HUDEP-2 (cell line): ENCODE results near the gene LIMK2.
"Not testable (repeated sequence)": the region's sequence is repeated elsewhere in the genome, so short reads cannot be mapped to it uniquely, and the experiment has no call there.

Experiments
- DNase-seq, 76 experiments: peaks; one replicate each; lab custom pipeline; 2025; ENCODE audit not compliant: unreplicated experiment in 76 of 76; lab: John Stamatoyannopoulos, UW

Gene LIMK2

GRCh38 chr22:31211862-31212730 is at the start of gene LIMK2:
Gene LIMK2 (plus strand): TSS chr22:31212298. CDS start chr22:31212409, 111 bp downstream.
- DNase-seq = peak in 73 of 76 experiments; percentile 48 to 98 (median 89)

DNA sequence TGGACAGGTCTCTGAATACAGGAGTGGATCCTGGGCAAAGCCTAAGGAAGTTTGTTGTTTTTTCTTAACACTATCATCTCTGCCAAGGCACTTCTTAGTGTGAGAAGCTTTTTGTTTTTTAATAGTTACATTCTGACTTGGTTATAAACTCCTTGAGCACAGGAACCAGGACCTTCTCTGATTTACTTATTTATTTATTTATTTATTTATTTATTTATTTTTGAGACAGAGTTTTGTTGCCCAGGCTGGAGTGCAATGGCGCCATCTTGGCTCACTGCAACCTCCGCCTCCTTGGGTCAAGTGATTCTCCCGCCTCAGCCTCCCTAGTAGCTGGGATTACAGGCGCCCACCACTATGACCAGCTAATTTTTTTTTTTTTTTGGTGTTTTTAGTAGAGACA is 41.1 kb upstream of the LIMK2 start:
- no peak for DNase-seq

DNA sequence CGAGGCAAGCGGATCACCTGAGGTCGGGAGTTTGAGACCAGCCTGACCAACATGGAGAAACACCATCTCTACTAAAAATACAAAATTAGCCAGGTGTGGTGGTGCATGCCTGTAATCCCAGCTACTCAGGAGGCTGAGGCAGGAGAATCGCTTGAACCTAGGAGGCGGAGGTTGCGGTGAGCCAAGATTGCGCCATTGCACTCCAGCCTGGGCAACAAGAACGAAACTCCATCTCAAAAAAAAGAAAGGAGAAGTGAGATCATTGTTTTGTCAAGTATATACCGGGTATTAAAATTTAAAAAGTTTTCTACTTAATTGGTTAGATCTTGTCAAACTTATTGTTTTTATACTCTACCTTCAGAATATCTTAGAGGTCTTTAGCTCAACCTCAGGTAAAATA is 40.4 kb upstream of the LIMK2 start:
- not testable (repeated sequence) for DNase-seq

GRCh38 chr22:31173386-31174145 is 38.5 kb upstream of the LIMK2 start:
- no peak for DNase-seq

GRCh38 chr22:31176923-31177322 is 35.2 kb upstream of the LIMK2 start:
- no peak for DNase-seq

DNA sequence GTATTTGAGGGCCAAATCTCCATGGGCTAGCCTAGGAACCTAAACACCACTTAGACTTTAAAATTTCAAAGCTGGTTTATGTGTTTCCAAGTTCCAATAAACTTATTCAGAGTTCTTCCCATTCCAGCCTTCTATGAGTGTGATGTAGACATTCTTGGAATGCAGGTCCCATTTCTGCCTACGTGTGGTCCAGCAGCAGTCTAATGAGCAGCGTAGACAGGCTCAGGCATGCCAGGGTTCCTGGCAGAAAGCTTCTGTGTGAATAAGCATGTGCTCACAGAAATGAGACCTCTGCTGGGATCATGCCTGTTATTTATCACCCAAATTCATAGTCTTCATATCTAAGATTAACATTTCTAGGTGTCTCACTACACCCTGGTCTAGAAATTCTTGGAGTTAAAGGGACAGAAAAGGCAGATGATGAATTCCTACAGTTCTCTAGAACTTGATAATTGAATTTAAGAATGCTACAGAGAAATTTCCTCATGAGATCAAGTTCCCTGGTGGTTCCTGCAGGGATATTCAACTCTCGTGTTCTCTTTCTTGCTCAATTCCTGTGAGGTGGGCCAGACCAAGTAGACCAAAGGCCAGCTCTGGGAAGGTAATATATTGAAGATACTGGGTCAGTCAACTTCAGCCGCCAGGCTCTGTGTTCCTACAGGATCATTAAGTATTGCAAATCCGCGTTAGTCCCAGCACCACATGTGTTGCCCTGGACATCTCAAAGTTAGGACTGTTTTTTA is 34.5 kb upstream of the LIMK2 start:
- no peak for DNase-seq

- no peak for DNase-seq
These were observed 33.2 kb upstream of the LIMK2 start for GRCh38 chr22:31178859-31179258.

DNA sequence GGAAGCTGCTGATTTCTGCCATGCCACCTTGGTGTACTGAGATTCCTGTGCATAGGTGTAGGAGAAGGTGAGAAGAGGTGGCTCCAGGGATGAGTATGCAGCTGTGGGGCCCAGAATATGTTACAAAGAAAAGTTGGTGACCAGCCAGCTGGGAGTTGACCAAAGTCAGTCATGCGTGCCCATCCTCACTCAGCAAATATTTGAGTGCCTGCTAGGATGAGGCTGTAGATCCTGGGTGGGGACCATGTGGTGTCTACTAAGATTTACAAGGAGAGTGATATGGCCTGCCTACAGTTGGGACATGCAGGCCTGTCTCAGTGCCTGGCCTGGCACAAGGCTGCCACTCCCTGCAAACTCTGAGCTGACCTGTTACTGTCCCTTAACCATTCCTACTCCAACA is 32.8 kb upstream of the LIMK2 start:
- peak in 8 of 76 experiments; percentile 3 to 25 (median 9) for DNase-seq

DNA sequence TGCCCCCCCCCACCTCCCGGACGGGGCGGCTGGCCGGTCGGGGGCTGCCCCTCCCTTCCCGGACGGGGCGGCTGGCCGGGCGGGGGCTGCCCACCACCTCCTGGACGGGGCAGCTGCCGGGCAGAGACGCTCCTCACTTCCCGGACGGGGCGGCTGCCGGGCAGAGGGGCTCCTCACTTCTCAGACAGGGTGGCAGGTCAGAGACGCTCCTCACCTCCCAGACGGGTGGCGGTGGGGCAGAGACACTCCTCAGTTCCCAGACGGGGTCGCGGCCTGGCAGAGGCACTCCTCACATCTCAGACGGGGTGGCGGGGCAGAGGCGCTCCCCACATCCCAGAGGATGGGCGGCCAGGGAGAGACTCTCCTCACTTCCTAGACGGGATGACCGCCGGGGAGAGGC is 28.1 kb upstream of the LIMK2 start:
- DNase-seq = no peak

DNA sequence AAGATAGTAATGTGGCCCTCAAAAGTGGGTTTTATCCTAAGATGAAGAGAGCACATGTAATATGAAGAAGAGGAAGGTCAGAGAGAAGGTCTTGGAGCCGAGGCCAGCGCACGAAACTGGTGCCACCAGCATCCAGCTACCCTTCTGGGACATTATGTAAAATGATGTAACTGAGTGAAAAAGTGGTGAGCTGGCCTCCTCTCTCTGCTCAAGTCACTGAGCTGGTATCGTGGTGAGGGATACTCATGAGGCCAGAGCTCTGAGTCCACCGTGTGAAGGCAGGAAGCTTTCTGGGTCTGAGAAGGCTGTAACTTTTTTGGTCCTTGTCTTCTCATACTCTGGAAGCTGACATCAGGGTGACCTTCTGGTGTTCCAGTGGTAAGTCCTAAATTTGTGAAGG is 27.0 kb upstream of the LIMK2 start:
- no peak for DNase-seq

DNA sequence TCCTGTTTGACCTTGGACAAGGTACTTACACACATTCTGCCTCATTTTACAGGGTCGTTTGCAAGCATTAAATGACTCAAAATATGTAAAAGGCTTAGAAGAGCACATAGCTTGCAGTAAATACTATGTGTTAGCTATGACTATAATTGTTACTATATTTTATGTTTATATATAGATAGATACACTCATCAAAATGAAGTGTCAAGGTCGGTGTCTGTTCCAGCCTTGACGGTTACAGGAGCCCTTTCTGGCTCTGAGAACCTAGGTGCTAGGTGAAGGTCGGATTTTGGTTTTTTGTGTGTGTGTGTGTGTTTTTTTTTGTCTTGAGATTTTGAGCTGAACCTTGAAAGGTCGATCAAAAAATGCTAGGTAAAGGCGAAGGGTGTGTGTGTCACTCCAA is 24.5 kb upstream of the LIMK2 start:
- no peak for DNase-seq

- no peak for DNase-seq
These were observed 19.6 kb upstream of the LIMK2 start for GRCh38 chr22:31192513-31192912.

GRCh38 chr22:31193092-31193491 is 19.0 kb upstream of the LIMK2 start:
- DNase-seq = no peak

- DNase-seq = not testable (repeated sequence)
These were observed 17.4 kb upstream of the LIMK2 start for GRCh38 chr22:31194681-31195080.

- peak in 1 of 76 experiments; percentile 9 for DNase-seq
These were observed 12.9 kb upstream of the LIMK2 start for GRCh38 chr22:31199187-31199586.

- not testable (repeated sequence) for DNase-seq
These were observed 7.6 kb upstream of the LIMK2 start for GRCh38 chr22:31204352-31204984.

DNA sequence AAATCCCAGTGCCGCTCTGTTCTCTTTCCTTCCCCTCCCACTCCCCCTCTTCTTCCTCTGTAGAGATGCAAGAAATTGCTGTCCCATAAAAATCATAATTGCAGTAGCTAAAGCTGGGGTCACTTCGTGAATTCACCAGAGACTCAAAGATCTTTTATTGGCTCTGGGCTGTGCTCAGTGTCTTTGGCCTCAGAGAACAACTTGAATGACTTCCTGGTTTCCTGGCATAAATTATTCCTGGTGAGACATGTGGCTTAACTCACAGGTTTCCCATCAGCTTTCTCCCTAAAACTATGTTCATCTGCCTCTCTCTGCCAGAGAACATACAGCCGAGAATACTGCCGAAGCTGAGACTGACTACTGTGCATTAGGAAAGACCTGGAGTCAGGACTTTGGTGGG is 7.0 kb upstream of the LIMK2 start:
- DNase-seq = not testable (repeated sequence)

GRCh38 chr22:31206460-31206859 is 5.6 kb upstream of the LIMK2 start:
- not testable (repeated sequence) for DNase-seq

DNA sequence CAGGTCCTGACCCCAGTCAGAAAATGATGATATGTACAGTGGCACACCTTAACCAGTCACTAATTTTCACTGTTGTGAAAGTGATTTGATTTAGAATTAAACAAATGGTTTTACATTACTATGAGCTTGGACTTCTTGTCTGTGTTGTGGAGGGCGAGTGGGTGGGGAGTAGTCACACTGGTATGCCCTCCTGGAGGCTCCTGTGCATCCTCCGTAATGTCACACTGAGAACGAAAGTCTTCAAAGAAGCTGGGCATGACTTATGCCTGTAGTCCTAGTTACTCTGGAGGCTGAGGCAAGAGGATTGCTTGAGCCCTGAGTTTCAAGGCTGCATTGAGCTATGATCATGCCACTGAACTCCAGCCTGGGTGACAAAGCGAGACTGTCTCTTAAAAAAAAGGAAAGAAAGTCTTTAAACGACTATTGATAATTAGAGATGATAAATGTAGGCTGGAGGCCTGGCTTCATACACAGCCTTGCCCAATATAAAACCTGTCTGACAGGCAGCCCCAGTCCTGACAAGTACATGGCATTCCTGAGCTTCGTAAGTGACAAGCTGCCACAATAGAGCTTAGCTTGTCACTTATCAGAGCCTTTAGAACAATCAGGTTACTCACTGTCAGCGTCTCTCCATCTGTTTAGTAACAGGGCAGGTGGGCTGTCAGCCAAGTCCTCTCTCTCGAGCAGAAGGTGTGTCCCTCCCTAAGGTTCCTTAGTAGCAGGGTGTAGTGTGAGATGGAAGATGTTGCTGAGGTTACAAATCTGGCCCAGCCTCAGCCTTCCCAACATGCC is 5.0 kb upstream of the LIMK2 start:
- DNase-seq = peak in 37 of 76 experiments; percentile 4 to 48 (median 21)
